HepG2 (cell line): ENCODE results near the gene DDR2. TPM values are rescaled to one million over a fixed set of nuclear protein-coding genes. Genes with fewer than 3 reads are reported as not detected.

Experiments used
- ATAC-seq: fragments of 200-7000 bp; cut with Tn5 transposase; 3 replicates; pipeline ENCODE4 v1.9.1; 2020; ENCODE audit warnings: mild to moderate bottlenecking, moderate library complexity
- BruUV-seq: library from RNA; stranded (reverse); fragments of 400-500 nt; replicated peaks from 2 replicates; lab custom pipeline; 2021; lab: Mats Ljungman, UMichigan
- CTCF ChIA-PET: fragments of 300-600 bp; formaldehyde crosslinking; extraction: SDS; loops from one replicate; lab custom pipeline; 2021; ENCODE audit warnings: low total read pairs, inconsistent platforms, low intra/inter-chr PET ratio; lab: Yijun Ruan, JAX
- POLR2A ChIA-PET: fragments of 350-600 bp; sonication (Branson Sonifier 250); formaldehyde crosslinking; loops from one replicate; lab custom pipeline; 2020; ENCODE audit warnings: antibody characterized with exemption, inconsistent platforms; lab: Yijun Ruan, JAX
- DNase-seq: peaks from one replicate; pipeline ENCODE4 v3.0.0-alpha.2; 2015; ENCODE audit warnings: low spot score
- FAIRE-seq: peaks from 3 replicates; lab custom pipeline; 2011; peaks lifted over from hg19 to GRCh38; lab: Jason Lieb, UNC
- H2AFZ ChIP-seq: one replicate; pipeline ENCODE4 v1.6.1; 2011; ENCODE audit warnings: low read length, inconsistent platforms
- H3K27ac ChIP-seq: fragments of 300-600 bp; 3 replicates; pipeline ENCODE4 v1.8.0; 2011; ENCODE audit warnings: mixed run types, mild to moderate bottlenecking, mixed read lengths, low read length, inconsistent platforms; ENCODE audit not compliant: insufficient read depth; ENCODE audit errors: extremely low read length
- H3K27me3 ChIP-seq, 2 experiments: fragments of 200-600 bp in 1 of 2; 2 replicates in 1 of 2; 3 replicates in 1 of 2; pipeline versions ENCODE4 v1.6.0 to v1.8.0; 2011; ENCODE audit warnings: low read length in 2 of 2, mild to moderate bottlenecking in 2 of 2, moderate library complexity in 2 of 2, inconsistent platforms in 1 of 2; ENCODE audit not compliant: insufficient read depth in 2 of 2, control insufficient read depth in 1 of 2
- H3K36me3 ChIP-seq, 2 experiments: fragments of 200-600 bp in 1 of 2; replicated peaks in 1 of 2; 2 replicates in 1 of 2; 3 replicates in 1 of 2; pipeline versions ENCODE4 v1.5.1 to v1.8.0; 2011; ENCODE audit warnings: low read length in 2 of 2, inconsistent platforms in 1 of 2; ENCODE audit not compliant: insufficient read depth in 2 of 2, control insufficient read depth in 1 of 2
- H3K4me1 ChIP-seq: 2 replicates; pipeline ENCODE4 v1.5.1; 2012; ENCODE audit warnings: low read length, inconsistent platforms; ENCODE audit not compliant: insufficient read depth
- H3K4me2 ChIP-seq: 2 replicates; pipeline ENCODE4 v1.6.0; 2011; ENCODE audit warnings: low read depth, low read length, inconsistent platforms
- H3K4me3 ChIP-seq, 3 experiments: fragments of 200-600 bp in 1 of 3; sonication (generic), shearing (Covaris generic) in 1 of 3; replicated peaks in 1 of 3; 2 replicates each; pipeline ENCODE4 v1.5.1; 2011 to 2016; ENCODE audit warnings: low read length in 3 of 3, inconsistent platforms in 2 of 3, low read depth in 2 of 3, mild to moderate bottlenecking in 2 of 3, control low read depth in 1 of 3, mixed read lengths in 1 of 3; ENCODE audit not compliant: insufficient read depth in 1 of 3
- H3K79me2 ChIP-seq: one replicate; pipeline ENCODE4 v1.6.1; 2011; ENCODE audit warnings: low read length, inconsistent platforms; ENCODE audit not compliant: insufficient read depth
- H3K9ac ChIP-seq: 2 replicates; pipeline ENCODE4 v1.6.0; 2011; ENCODE audit warnings: mild to moderate bottlenecking, low read depth, low read length, inconsistent platforms; ENCODE audit not compliant: insufficient read depth
- H3K9me3 ChIP-seq: 2 replicates; pipeline ENCODE4 v1.5.1; 2012; ENCODE audit warnings: mild to moderate bottlenecking, low read length
- H4K20me1 ChIP-seq: 2 replicates; pipeline ENCODE4 v1.6.0; 2011; ENCODE audit warnings: inconsistent platforms, mild to moderate bottlenecking, low read length, moderate library complexity; ENCODE audit not compliant: insufficient read depth
- ATF1 ChIP-seq: IDR thresholded peaks from 2 replicates; pipeline ENCODE4 v1.6.1; 2016; ENCODE audit warnings: mild to moderate bottlenecking, control low read depth
- ATF7 ChIP-seq, 2 experiments: fragments of 450-650 bp in 1 of 2; sonication (generic) in 1 of 2; formaldehyde crosslinking in 1 of 2; IDR thresholded peaks; 2 replicates each; pipeline versions ENCODE4 v1.4.0 to v1.6.1; 2016 to 2020; ENCODE audit warnings: antibody characterized with exemption in 1 of 2, mild to moderate bottlenecking in 1 of 2, missing genetic modification reagents in 1 of 2
- CBX1 ChIP-seq: IDR thresholded peaks from one replicate; pipeline ENCODE4 v1.6.1; 2016; ENCODE audit warnings: antibody characterized with exemption, low read depth
- KDM5A ChIP-seq: fragments of 200-600 bp; sonication (generic); IDR thresholded peaks from 2 replicates; pipeline ENCODE4 v1.7.0; 2018; ENCODE audit warnings: antibody characterized with exemption, mild to moderate bottlenecking, low read length, borderline replicate concordance
- NBN ChIP-seq: fragments of 450-650 bp; conservative IDR thresholded peaks from 2 replicates; pipeline ENCODE4 v1.6.1; 2017
- NFE2 ChIP-seq: sonication (generic); formaldehyde crosslinking; IDR thresholded peaks from 2 replicates; pipeline ENCODE4 v1.4.0; 2020; ENCODE audit warnings: missing genetic modification reagents
- ZNF101 ChIP-seq: sonication (generic); formaldehyde crosslinking; IDR thresholded peaks from 2 replicates; pipeline ENCODE4 v1.4.0; 2020; ENCODE audit warnings: mild to moderate bottlenecking, low read depth, missing genetic modification reagents, borderline replicate concordance
- ZNF253 ChIP-seq: sonication (generic); formaldehyde crosslinking; IDR thresholded peaks from 2 replicates; pipeline ENCODE4 v1.8.0; 2022; ENCODE audit warnings: mild to moderate bottlenecking, missing genetic modification reagents, borderline replicate concordance
- ZNF274 ChIP-seq: sonication (generic); formaldehyde crosslinking; IDR thresholded peaks from 2 replicates; pipeline ENCODE4 v1.5.1; 2020; ENCODE audit warnings: mild to moderate bottlenecking, missing genetic modification reagents
- ZNF619 ChIP-seq: sonication (generic); formaldehyde crosslinking; IDR thresholded peaks from 2 replicates; pipeline ENCODE4 v1.4.0; 2020; ENCODE audit warnings: mild to moderate bottlenecking, missing genetic modification reagents
- ZNF724P ChIP-seq: sonication (generic); formaldehyde crosslinking; IDR thresholded peaks from 2 replicates; pipeline ENCODE4 v1.8.0; 2022; ENCODE audit warnings: missing genetic modification reagents, borderline replicate concordance
- WGBS: methylation state at CpG from one replicate; pipeline ENCODE4 v1.1.6; 2017; ENCODE audit warnings: low lambda C conversion rate; 5-methylcytosine and 5-hydroxymethylcytosine counted together
- in situ Hi-C: cut with HindIII; loops from 2 replicates; pipeline ENCODE4 v1.10.0; 2017; ENCODE audit warnings: low pct_unique_long_range_greater_than_20kb; ENCODE audit not compliant: extremely low pct_ligation_motif_present
- intact Hi-C: fragments of 100-400 bp; cut with micrococcal nuclease; formaldehyde crosslinking; loops from one replicate; pipeline ENCODE4 v1.10.0; 2022; ENCODE audit not compliant: unreplicated experiment
- polyA plus RNA-seq, 8 experiments: library from polyadenylated mRNA; depleted of rRNA in 3 of 8; stranded (reverse) in 7 of 8; unstranded in 1 of 8; fragments of >200 nt; fragmentation: Illumina TruSeq in 4 of 8; extraction: Trizol in 4 of 8; gene quantifications; 2 replicates each; pipeline versions ENCODE4 v1.2.1 to v1.2.3, GENCODE V29; 2011 to 2016; ENCODE audit warnings: low read depth in 4 of 8, missing spikeins in 1 of 8, mixed read lengths in 1 of 8; ENCODE audit not compliant: insufficient read depth in 1 of 8
- total RNA-seq, 5 experiments: library from RNA; depleted of rRNA; stranded (reverse); fragments of >200 nt; fragmentation: Illumina TruSeq; extraction: Trizol; gene quantifications; 2 replicates each; pipeline ENCODE4 v1.2.3, GENCODE V29; 2016; ENCODE audit warnings: low read depth in 1 of 5
- TF ChIP-seq, protein P1 (sequence below): sonication (generic); formaldehyde crosslinking; IDR thresholded peaks from 2 replicates; pipeline ENCODE4 v1.4.0; 2020; ENCODE audit warnings: mild to moderate bottlenecking, missing genetic modification reagents
- TF ChIP-seq, protein P2 (sequence below): sonication (generic); formaldehyde crosslinking; IDR thresholded peaks from 2 replicates; pipeline ENCODE4 v1.8.0; 2022; ENCODE audit warnings: missing genetic modification reagents, low read depth, mild to moderate bottlenecking, borderline replicate concordance

Gene DDR2
- total and polyA plus RNA-seq, 2 of the 13 experiments (the other 11 are each of a cell fraction or from before 2014, with no cell fraction given): 0.36 to 0.38 TPM

DNA sequence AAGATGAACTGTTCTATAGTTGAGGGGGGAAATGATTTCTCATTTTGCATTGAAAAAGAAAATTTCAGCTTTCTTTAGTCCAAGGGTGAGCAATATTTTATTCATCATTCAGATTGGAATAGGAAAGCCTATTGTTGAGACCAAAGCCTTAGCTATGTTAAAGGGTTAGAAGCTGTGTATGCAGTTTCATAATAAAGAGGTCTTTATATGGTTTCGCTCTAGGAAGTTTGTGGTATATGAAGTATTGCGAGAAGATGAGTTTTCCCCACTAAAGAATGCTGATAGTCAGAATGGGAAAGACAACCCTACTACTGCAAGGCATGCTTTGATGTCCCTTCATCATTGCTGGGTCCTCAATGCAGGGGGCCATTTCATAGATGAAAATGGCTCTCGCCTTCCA lies 42.2 kb upstream of the DDR2 start:
- ChIA-PET POLR2A (no interaction called here), CTCF (no interaction called here)
- TF ChIP-seq ZNF619 (CRISPR knock-in tag): no peak
- H4K20me1 ChIP-seq: no peaks in the 10 kb centered on the region
- WGBS: 100% methylated on average over 3 of the region's 3 CpGs
- H3K36me3 ChIP-seq: peaks cover 9 to 72% of the 10 kb centered on the region in 2 experiments
- no peak overlapping the region for H3K9ac ChIP-seq
- no peaks in the 10 kb centered on the region for H3K9me3 ChIP-seq
- FAIRE-seq (no peak), DNase-seq (no peak), ATAC-seq (no peak)
- no TSS peak for BruUV-seq
- H3K4me3 ChIP-seq: no peak overlapping the region
- no peaks in the 10 kb centered on the region for H3K79me2 ChIP-seq
- H3K27ac ChIP-seq: no peak overlapping the region
- no peak overlapping the region for H3K4me2 ChIP-seq
- H3K4me1 ChIP-seq: 0 out of 2 replicates have a peak, but pooled peaks cover 12% of the 10 kb centered on the region
- in situ Hi-C loops (no loop called here), intact Hi-C loops (no loop called here)
- H3K27me3 ChIP-seq: no peaks in the 10 kb centered on the region
- no peak overlapping the region for H2AFZ ChIP-seq

DNA sequence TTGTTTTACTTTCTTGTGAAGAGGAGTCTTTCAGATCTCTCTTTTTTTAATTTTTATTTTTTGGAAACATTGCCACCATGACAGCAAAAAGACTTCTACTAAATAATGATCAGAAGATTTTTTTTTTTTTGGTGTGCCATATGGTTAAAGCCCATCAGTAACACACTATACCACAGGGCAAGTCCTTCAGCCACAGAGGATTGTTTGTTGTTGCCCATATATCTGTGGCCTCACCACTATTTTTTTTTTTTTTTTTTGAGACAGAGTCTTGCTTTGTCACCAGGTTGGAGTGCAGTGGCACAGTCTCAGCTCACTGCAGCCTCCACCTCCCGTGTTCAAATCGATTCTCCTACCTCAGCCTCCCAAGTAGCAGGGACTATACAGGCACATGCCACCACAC lies 41.6 kb upstream of the DDR2 start:
- Histone ChIP-seq H3K27me3 (no peaks in the 10 kb centered on the region), H2AFZ (no peak overlapping the region), H3K36me3 (peaks cover 9 to 68% of the 10 kb centered on the region in 2 experiments), H3K4me1 (0 out of 2 replicates have a peak, but pooled peaks cover 12% of the 10 kb centered on the region), H3K9me3 (no peaks in the 10 kb centered on the region), H3K79me2 (no peaks in the 10 kb centered on the region), H3K9ac (no peak overlapping the region), H3K27ac (no peak overlapping the region), H3K4me3 (no peak overlapping the region), H4K20me1 (no peaks in the 10 kb centered on the region), H3K4me2 (no peak overlapping the region)
- 100% methylated on average over 2 of the region's 2 CpGs for WGBS
- POLR2A ChIA-PET: no interaction called here
- no peak for FAIRE-seq
- ATAC-seq: no peak
- no peak for DNase-seq
- CTCF ChIA-PET: no interaction called here
- in situ Hi-C loops: no loop called here
- intact Hi-C loops: no loop called here
- BruUV-seq: no TSS peak
- TF ChIP-seq CBX1 (no peak), ZNF724P (no peak), ZNF101 (CRISPR knock-in tag) (no peak), KDM5A (no peak), ATF7 (IDR thresholded peaks at IDR 0.05) (no peak), ATF7 (CRISPR knock-in tag; IDR thresholded peaks at IDR 0.05) (no peak), ZNF274 (CRISPR knock-in tag) (no peak), NBN (no peak), NFE2 (CRISPR knock-in tag) (no peak), ZNF253 (no peak), ATF1 (CRISPR knock-in tag) (no peak)
- TF ChIP-seq, protein P1, sequence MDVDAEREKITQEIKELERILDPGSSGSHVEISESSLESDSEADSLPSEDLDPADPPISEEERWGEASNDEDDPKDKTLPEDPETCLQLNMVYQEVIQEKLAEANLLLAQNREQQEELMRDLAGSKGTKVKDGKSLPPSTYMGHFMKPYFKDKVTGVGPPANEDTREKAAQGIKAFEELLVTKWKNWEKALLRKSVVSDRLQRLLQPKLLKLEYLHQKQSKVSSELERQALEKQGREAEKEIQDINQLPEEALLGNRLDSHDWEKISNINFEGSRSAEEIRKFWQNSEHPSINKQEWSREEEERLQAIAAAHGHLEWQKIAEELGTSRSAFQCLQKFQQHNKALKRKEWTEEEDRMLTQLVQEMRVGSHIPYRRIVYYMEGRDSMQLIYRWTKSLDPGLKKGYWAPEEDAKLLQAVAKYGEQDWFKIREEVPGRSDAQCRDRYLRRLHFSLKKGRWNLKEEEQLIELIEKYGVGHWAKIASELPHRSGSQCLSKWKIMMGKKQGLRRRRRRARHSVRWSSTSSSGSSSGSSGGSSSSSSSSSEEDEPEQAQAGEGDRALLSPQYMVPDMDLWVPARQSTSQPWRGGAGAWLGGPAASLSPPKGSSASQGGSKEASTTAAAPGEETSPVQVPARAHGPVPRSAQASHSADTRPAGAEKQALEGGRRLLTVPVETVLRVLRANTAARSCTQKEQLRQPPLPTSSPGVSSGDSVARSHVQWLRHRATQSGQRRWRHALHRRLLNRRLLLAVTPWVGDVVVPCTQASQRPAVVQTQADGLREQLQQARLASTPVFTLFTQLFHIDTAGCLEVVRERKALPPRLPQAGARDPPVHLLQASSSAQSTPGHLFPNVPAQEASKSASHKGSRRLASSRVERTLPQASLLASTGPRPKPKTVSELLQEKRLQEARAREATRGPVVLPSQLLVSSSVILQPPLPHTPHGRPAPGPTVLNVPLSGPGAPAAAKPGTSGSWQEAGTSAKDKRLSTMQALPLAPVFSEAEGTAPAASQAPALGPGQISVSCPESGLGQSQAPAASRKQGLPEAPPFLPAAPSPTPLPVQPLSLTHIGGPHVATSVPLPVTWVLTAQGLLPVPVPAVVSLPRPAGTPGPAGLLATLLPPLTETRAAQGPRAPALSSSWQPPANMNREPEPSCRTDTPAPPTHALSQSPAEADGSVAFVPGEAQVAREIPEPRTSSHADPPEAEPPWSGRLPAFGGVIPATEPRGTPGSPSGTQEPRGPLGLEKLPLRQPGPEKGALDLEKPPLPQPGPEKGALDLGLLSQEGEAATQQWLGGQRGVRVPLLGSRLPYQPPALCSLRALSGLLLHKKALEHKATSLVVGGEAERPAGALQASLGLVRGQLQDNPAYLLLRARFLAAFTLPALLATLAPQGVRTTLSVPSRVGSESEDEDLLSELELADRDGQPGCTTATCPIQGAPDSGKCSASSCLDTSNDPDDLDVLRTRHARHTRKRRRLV (CRISPR knock-in tag): no peak
- TF ChIP-seq, protein P2, sequence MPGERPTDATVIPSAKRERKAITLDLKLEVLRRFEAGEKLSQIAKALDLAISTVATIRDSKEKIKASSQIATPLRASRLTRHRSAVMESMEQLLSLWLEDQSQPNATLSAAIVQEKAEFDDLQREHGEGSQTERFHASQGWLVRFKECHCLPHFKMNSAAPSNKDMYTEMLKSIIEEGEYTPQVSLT (CRISPR knock-in tag): no peak
